ENCODE results near the gene ARHGAP18. TPM values are rescaled to one million over a fixed set of nuclear protein-coding genes. Genes with fewer than 3 reads are reported as not detected.

Gene ARHGAP18
- total RNA-seq, 1 donor from 2014 or later = 57.9 TPM

- Histone ChIP-seq H3K4me1 (no peaks in the 10 kb centered on the region), H3K36me3 (peaks cover 31% of the 10 kb centered on the region), H3K4me3 (no peak overlapping the region), H3K9me3 (no peaks in the 10 kb centered on the region), H3K27ac (no peak overlapping the region), H3K27me3 (ENCODE audit: low read depth) (no peaks in the 10 kb centered on the region)
- no peak for ATAC-seq
- no peak for TF ChIP-seq CTCF (IDR thresholded peaks at IDR 0.05)
- intact Hi-C loops (cut with DNase I) = no loop called here
- DNase-seq = no peak
Observed at GRCh38 chr6:129590408-129591022, 119.5 kb downstream of the ARHGAP18 start.

- peaks cover 33% of the 10 kb centered on the region for H3K36me3 ChIP-seq
- TF ChIP-seq CTCF (IDR thresholded peaks at IDR 0.05) = no peak
- H3K27me3 ChIP-seq (ENCODE audit: low read depth) = no peaks in the 10 kb centered on the region
- H3K4me1 ChIP-seq = no peaks in the 10 kb centered on the region
- intact Hi-C loops (cut with DNase I) = no loop called here
- ATAC-seq (no peak), DNase-seq (no peak)
- H3K9me3 ChIP-seq = no peaks in the 10 kb centered on the region
- H3K4me3 ChIP-seq = no peak overlapping the region
- H3K27ac ChIP-seq = no peak overlapping the region
Observed at GRCh38 chr6:129586815-129587214, 123.2 kb downstream of the ARHGAP18 start.

- TF ChIP-seq CTCF (IDR thresholded peaks at IDR 0.05) = no peak
- Histone ChIP-seq H3K4me1 (no peaks in the 10 kb centered on the region), H3K36me3 (peaks cover 44% of the 10 kb centered on the region), H3K27ac (no peak overlapping the region), H3K4me3 (no peak overlapping the region), H3K27me3 (ENCODE audit: low read depth) (no peaks in the 10 kb centered on the region), H3K9me3 (no peaks in the 10 kb centered on the region)
- no peak for DNase-seq
- ATAC-seq = no peak
- intact Hi-C loops (cut with DNase I) = no loop called here
Observed at GRCh38 chr6:129583866-129584265, 126.1 kb downstream of the ARHGAP18 start.

- no peak for ATAC-seq
- Histone ChIP-seq H3K4me1 (no peaks in the 10 kb centered on the region), H3K36me3 (peaks cover 42% of the 10 kb centered on the region), H3K9me3 (no peaks in the 10 kb centered on the region), H3K27me3 (ENCODE audit: low read depth) (no peaks in the 10 kb centered on the region), H3K27ac (no peak overlapping the region), H3K4me3 (no peak overlapping the region)
- no peak for DNase-seq
- TF ChIP-seq CTCF (IDR thresholded peaks at IDR 0.05) = no peak
- intact Hi-C loops (cut with DNase I) = no loop called here
Observed at GRCh38 chr6:129578315-129578714, 131.7 kb downstream of the ARHGAP18 start.

GRCh38 chr6:129577691-129578090 is 132.3 kb downstream of the ARHGAP18 start:
- H3K27me3 ChIP-seq (ENCODE audit: low read depth) = no peaks in the 10 kb centered on the region
- peaks cover 35% of the 10 kb centered on the region for H3K36me3 ChIP-seq
- no peaks in the 10 kb centered on the region for H3K4me1 ChIP-seq
- TF ChIP-seq CTCF (IDR thresholded peaks at IDR 0.05) = no peak
- intact Hi-C loops (cut with DNase I) = no loop called here
- no peak for DNase-seq
- H3K27ac ChIP-seq = no peak overlapping the region
- no peak for ATAC-seq
- no peak overlapping the region for H3K4me3 ChIP-seq
- no peaks in the 10 kb centered on the region for H3K9me3 ChIP-seq
